ENCODE measurements around the gene PKHD1.
"Not testable (repeated sequence)": the region's sequence is repeated elsewhere in the genome, so short reads cannot be mapped to it uniquely, and the experiment has no call there.

The PKHD1 gene

GRCh38 chr6:51855310-51856082 lies 231.9 kb downstream of the PKHD1 start:
- ATAC-seq (no peak), DNase-seq (no peak)

GRCh38 chr6:51854876-51855275 lies 232.5 kb downstream of the PKHD1 start:
- ATAC-seq (no peak), DNase-seq (no peak)

- no peak for ATAC-seq
- no peak for DNase-seq
These were observed 233.1 kb downstream of the PKHD1 start for GRCh38 chr6:51854347-51854746.

GRCh38 chr6:51853109-51853508 lies 234.3 kb downstream of the PKHD1 start:
- not testable (repeated sequence) for DNase-seq, ATAC-seq

GRCh38 chr6:51846531-51846930 lies 240.9 kb downstream of the PKHD1 start:
- DNase-seq (no peak), ATAC-seq (no peak)

- ATAC-seq (no peak), DNase-seq (no peak)
These were observed 243.1 kb downstream of the PKHD1 start for GRCh38 chr6:51844336-51844735.

GRCh38 chr6:51843456-51844056 lies 243.9 kb downstream of the PKHD1 start:
- no peak for DNase-seq

GRCh38 chr6:51842804-51843378 lies 244.5 kb downstream of the PKHD1 start:
- no peak for DNase-seq
- ATAC-seq = no peak

More at GRCh38 chr6:51843456-51844056, 243.9 kb downstream of the PKHD1 start:
- ATAC-seq = no peak

- DNase-seq = no peak
- ATAC-seq = no peak
These were observed 245.2 kb downstream of the PKHD1 start for GRCh38 chr6:51842061-51842803.

- ATAC-seq = no peak
- no peak for DNase-seq
These were observed 245.8 kb downstream of the PKHD1 start for GRCh38 chr6:51841626-51842025.

GRCh38 chr6:51839726-51840374 lies 247.6 kb downstream of the PKHD1 start:
- ATAC-seq (no peak), DNase-seq (no peak)

GRCh38 chr6:51830666-51831065 lies 256.7 kb downstream of the PKHD1 start:
- ATAC-seq (no peak), DNase-seq (no peak)

GRCh38 chr6:51827580-51827979 lies 259.8 kb downstream of the PKHD1 start:
- ATAC-seq (no peak), DNase-seq (no peak)

GRCh38 chr6:51824940-51825339 lies 262.5 kb downstream of the PKHD1 start:
- ATAC-seq = no peak
- no peak for DNase-seq

GRCh38 chr6:51820555-51820954 lies 266.9 kb downstream of the PKHD1 start:
- ATAC-seq (no peak), DNase-seq (no peak)

- no peak for DNase-seq
- no peak for ATAC-seq
These were observed 268.8 kb downstream of the PKHD1 start for GRCh38 chr6:51818520-51819022.

- ATAC-seq = no peak
- DNase-seq = no peak
These were observed 269.6 kb downstream of the PKHD1 start for GRCh38 chr6:51817832-51818231.

- ATAC-seq (no peak), DNase-seq (no peak)
These were observed 273.0 kb downstream of the PKHD1 start for GRCh38 chr6:51814418-51814817.

- no peak for ATAC-seq
- no peak for DNase-seq
These were observed 273.5 kb downstream of the PKHD1 start for GRCh38 chr6:51813904-51814303.

- DNase-seq (no peak), ATAC-seq (no peak)
These were observed 275.2 kb downstream of the PKHD1 start for GRCh38 chr6:51812231-51812630.

GRCh38 chr6:51805517-51805916 lies 281.9 kb downstream of the PKHD1 start:
- ATAC-seq (no peak), DNase-seq (no peak)

GRCh38 chr6:51800603-51801002 lies 286.8 kb downstream of the PKHD1 start:
- DNase-seq (no peak), ATAC-seq (no peak)

Data from stimulated activated naive CD8-positive, alpha-beta T cell treated with anti-CD3 and anti-CD28 coated beads, Interleukin-15, Interleukin-2, amounts not matched to agents 100 U/mL and 50 U/mL, for 24 hours (primary cell).